Neural cell (in vitro differentiated cells): ENCODE results near the gene XXYLT1.

ENCODE experiments used
- EP300 ChIP-seq: fragments of 450-650 bp; conservative IDR thresholded peaks from 2 replicates; pipeline ENCODE4 v1.6.1; 2014; ENCODE audit warnings: antibody characterized with exemption, mild to moderate bottlenecking, moderate library complexity; ENCODE audit not compliant: poor library complexity, severe bottlenecking
- TF ChIP-seq, protein P1 (sequence below): fragments of 450-650 bp; IDR thresholded peaks from 2 replicates; pipeline ENCODE4 v1.5.1; 2014; ENCODE audit warnings: antibody characterized with exemption, mild to moderate bottlenecking, moderate library complexity; ENCODE audit not compliant: poor library complexity, severe bottlenecking

DNA sequence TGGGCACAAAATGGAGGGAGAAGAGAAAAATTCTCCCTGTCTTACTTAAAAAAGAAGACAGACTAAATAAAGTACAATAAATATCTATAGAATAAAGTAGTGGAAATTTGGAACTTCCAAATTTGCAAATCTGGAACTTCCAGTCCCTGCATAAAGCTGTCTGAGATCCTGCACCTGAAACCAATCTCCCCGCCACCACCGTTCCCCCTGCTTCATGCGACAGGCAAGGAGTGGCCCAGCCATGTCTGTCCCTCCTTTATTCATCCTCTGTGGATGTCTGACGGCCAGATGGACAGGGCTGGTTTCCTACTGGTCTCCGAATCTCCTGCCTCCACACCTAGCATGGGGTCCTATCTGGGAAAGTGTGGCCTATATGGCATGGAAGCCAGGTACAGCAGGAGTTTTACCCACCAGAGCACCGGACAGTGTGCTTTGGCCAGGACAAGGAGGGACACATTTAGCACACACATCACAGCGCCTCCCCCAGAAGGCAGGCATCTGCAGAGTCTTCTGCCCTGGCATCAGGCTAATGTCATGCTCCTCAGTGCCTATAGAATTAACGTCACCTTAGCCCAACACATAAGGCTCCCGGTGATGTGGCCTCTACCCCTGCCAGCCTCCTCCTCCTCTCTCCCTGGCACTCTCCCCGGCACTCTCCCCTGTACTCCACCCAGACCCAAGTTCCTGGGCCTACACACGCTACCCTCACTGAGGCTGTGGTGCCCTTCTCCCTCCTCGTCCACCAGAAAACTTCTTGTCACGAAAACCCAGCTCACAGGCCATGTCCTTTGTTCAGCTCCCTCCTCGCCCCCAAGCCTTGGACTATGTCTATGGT is 170.8 kb downstream of the XXYLT1 start:
- TF ChIP-seq EP300 = no peak
- TF ChIP-seq, protein P1, sequence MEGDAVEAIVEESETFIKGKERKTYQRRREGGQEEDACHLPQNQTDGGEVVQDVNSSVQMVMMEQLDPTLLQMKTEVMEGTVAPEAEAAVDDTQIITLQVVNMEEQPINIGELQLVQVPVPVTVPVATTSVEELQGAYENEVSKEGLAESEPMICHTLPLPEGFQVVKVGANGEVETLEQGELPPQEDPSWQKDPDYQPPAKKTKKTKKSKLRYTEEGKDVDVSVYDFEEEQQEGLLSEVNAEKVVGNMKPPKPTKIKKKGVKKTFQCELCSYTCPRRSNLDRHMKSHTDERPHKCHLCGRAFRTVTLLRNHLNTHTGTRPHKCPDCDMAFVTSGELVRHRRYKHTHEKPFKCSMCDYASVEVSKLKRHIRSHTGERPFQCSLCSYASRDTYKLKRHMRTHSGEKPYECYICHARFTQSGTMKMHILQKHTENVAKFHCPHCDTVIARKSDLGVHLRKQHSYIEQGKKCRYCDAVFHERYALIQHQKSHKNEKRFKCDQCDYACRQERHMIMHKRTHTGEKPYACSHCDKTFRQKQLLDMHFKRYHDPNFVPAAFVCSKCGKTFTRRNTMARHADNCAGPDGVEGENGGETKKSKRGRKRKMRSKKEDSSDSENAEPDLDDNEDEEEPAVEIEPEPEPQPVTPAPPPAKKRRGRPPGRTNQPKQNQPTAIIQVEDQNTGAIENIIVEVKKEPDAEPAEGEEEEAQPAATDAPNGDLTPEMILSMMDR = no peak
